SH-SY5Y (cell line): ENCODE results near the gene STT3B.

Experiments
- GATA2 ChIP-seq: IDR thresholded peaks from 2 replicates; pipeline ENCODE4 v1.6.1; 2011; ENCODE audit warnings: mild to moderate bottlenecking, low read depth, low read length
- GATA3 ChIP-seq: IDR thresholded peaks from 2 replicates; pipeline ENCODE4 v1.6.1; 2011; ENCODE audit warnings: low read depth, mild to moderate bottlenecking, low read length, moderate library complexity

DNA sequence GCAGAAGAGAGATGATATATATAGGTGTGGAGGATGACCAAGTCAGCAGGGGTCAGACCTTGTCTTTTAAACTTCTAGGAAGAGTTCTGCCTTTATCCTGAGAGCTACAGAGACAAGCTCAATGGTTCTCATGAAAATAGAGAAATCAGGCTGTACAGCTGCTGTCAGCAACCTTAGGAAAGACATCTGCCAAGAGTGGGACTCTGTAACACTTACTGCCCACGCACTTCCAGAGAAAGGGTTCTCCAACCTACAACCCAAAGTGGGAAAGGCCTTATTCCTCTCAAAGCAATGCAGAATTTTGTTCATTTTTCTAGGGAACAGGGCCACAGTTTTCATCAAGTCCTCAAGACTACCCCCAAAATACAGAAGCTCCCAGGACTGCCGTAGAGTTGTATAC is 138.7 kb downstream of the STT3B start:
- TF ChIP-seq GATA2: no peak
- TF ChIP-seq GATA3: no peak
